Skin of body (tissue), 2 donors: ENCODE data around the gene NAV2. TPM values are rescaled to one million over a fixed set of nuclear protein-coding genes. Genes with fewer than 3 reads are reported as not detected.

Experiments used
- DNase-seq: peaks from one replicate; lab custom pipeline; 2025; lab: John Stamatoyannopoulos, UW
- total RNA-seq: library from RNA; depleted of rRNA; stranded (reverse); fragments of >200 nt; gene quantifications from one replicate; pipeline ENCODE4 v1.2.3, GENCODE V29; 2014

NAV2 gene
- total RNA-seq, 1 donor from 2014 or later: 13.6 TPM

GRCh38 chr11:20051469-20052399 is 339.1 kb downstream of the NAV2 start:
- no peak for DNase-seq

- DNase-seq: no peak
Measured at GRCh38 chr11:20053572-20053971, 340.9 kb downstream of the NAV2 start.

- no peak for DNase-seq
Measured at GRCh38 chr11:20054584-20054983, 341.9 kb downstream of the NAV2 start.

GRCh38 chr11:20055312-20055711 is 342.7 kb downstream of the NAV2 start:
- DNase-seq: no peak

- DNase-seq: no peak
Measured at GRCh38 chr11:20056109-20056949, 343.7 kb downstream of the NAV2 start.

GRCh38 chr11:20056950-20057943 is 344.6 kb downstream of the NAV2 start:
- no peak for DNase-seq

GRCh38 chr11:20058749-20059458 is 346.3 kb downstream of the NAV2 start:
- no peak for DNase-seq

- no peak for DNase-seq
Measured at GRCh38 chr11:20059587-20060021, 347.0 kb downstream of the NAV2 start.

GRCh38 chr11:20060181-20060580 is 347.5 kb downstream of the NAV2 start:
- no peak for DNase-seq

- DNase-seq: no peak
Measured at GRCh38 chr11:20060647-20061205, 348.1 kb downstream of the NAV2 start.

- no peak for DNase-seq
Measured at GRCh38 chr11:20061776-20062175, 349.1 kb downstream of the NAV2 start.

GRCh38 chr11:20064961-20065405 is 352.3 kb downstream of the NAV2 start:
- DNase-seq: no peak

GRCh38 chr11:20065406-20065805 is 352.8 kb downstream of the NAV2 start:
- DNase-seq: no peak

- DNase-seq: no peak
Measured at GRCh38 chr11:20066013-20066782, 353.6 kb downstream of the NAV2 start.

- DNase-seq: no peak
Measured at GRCh38 chr11:20066783-20067156, 354.1 kb downstream of the NAV2 start.

GRCh38 chr11:20067665-20068064 is 355.0 kb downstream of the NAV2 start:
- DNase-seq: no peak

- no peak for DNase-seq
Measured at GRCh38 chr11:20068691-20069090, 356.1 kb downstream of the NAV2 start.

GRCh38 chr11:20070459-20070858 is 357.8 kb downstream of the NAV2 start:
- DNase-seq: no peak

GRCh38 chr11:20075627-20076026 is 363.0 kb downstream of the NAV2 start:
- DNase-seq: no peak
